Thoracic aorta (tissue), 2 donors: ENCODE results near the gene EIF4G3. TPM values are rescaled to one million over a fixed set of nuclear protein-coding genes. Genes with fewer than 3 reads are reported as not detected.
"Not testable (repeated sequence)": the region's sequence is repeated elsewhere in the genome, so short reads cannot be mapped to it uniquely, and the experiment has no call there.

Experiments
- ATAC-seq: fragments of 150-250 bp; one replicate; pipeline ENCODE4 v1.8.0; 2017; ENCODE audit warnings: low read depth; ENCODE audit not compliant: insufficient number of reproducible peaks, low FRiP score
- DNase-seq: peaks from one replicate; pipeline ENCODE4 v3.0.0-alpha.2; 2020; ENCODE audit warnings: low spot score
- H3K27ac ChIP-seq, 2 donors: fragments of 200-600 bp; sonication (generic); 1 replicate in 1 of 2; 2 replicates in 1 of 2; pipeline ENCODE4 v1.5.1; 2016; ENCODE audit warnings: mild to moderate bottlenecking in 2 of 2, moderate library complexity in 2 of 2
- H3K27me3 ChIP-seq: fragments of 200-600 bp; sonication (generic); replicated peaks from 2 replicates; pipeline ENCODE4 v1.6.0; 2016; ENCODE audit warnings: mild to moderate bottlenecking; ENCODE audit not compliant: insufficient read depth
- H3K36me3 ChIP-seq: fragments of 200-600 bp; sonication (generic); one replicate; pipeline ENCODE4 v1.5.1; 2016
- H3K4me1 ChIP-seq, 2 donors: fragments of 200-600 bp; sonication (generic); 1 replicate in 1 of 2; 2 replicates in 1 of 2; pipeline versions ENCODE4 v1.5.1 to v1.6.0; 2016; ENCODE audit warnings: low read depth in 2 of 2, mild to moderate bottlenecking in 1 of 2; ENCODE audit not compliant: control insufficient read depth in 1 of 2
- H3K4me3 ChIP-seq: fragments of 200-600 bp; sonication (generic); 2 replicates; pipeline ENCODE4 v1.5.1; 2016; ENCODE audit warnings: mild to moderate bottlenecking
- H3K9me3 ChIP-seq: fragments of 200-600 bp; sonication (generic); 2 replicates; pipeline ENCODE4 v1.5.1; 2016
- total RNA-seq, 2 donors: library from RNA; depleted of rRNA; stranded (reverse); fragments of >200 nt; gene quantifications; one replicate each; pipeline versions ENCODE4 v1.1.0 to v1.2.3, GENCODE V29; 2016
- TF ChIP-seq, protein P1 (sequence below): fragments of 200-600 bp; sonication (generic); IDR thresholded peaks from one replicate; pipeline ENCODE4 v1.5.1; 2019; ENCODE audit warnings: antibody characterized with exemption

Gene EIF4G3
- total RNA-seq, 2 donors from 2014 or later, result 43.1 to 54.0 TPM

DNA sequence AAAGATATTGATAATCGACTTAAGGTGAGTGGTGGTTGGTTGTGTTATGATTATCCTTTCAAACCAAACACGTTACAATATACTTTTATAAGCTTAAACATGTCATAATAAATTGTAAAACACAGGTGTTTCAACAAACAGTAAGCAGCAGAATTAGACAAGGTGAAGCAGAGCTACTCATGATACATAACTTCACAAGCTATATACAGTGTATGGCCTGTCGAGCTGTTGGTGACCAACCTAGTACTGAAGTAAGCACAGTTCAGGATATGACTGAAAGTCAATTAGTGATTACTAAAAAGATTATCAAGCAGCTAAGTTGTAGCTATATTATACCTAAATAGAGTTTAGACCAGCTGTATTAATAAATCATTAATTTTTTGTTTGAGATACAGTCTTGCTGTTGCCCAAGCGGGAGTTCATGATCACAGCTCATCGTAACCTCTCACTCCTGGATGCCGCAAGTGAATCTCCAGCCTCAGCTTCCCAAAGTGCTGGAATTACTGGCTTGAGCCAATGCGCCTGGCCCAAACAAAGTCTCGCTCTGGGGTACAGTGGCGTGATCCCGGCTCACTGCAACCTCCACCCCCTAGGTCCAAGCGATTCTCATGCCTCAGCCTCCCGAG lies 148.1 kb downstream of the EIF4G3 start:
- no peaks in the 10 kb centered on the region for H3K27me3 ChIP-seq
- DNase-seq (no peak), ATAC-seq (no peak)

DNA sequence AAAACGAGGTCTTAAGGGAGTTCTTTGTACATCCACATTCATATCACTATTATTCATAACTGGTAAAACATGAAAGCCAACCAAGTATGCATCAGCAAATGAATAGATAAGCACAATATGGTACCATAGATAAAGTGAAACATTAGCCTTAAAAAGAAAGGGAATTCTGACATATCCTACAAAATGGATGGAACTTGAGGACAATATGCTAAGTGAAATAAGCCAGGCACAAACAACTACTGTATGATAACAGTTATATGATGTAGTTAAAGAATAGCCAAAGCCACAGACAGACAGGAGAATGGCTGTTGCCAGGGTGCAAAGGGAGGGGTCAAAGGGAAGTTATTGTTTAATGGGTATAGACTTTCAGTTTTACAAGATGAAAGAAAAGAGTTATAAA lies 148.9 kb downstream of the EIF4G3 start:
- Histone ChIP-seq H3K27ac (no peak overlapping the region), H3K27me3 (no peaks in the 10 kb centered on the region), H3K4me1 (peaks cover 0 to 20% of the 10 kb centered on the region in 2 donors), H3K36me3 (no peaks in the 10 kb centered on the region), H3K4me3 (no peak overlapping the region), H3K9me3 (no peaks in the 10 kb centered on the region)
- TF ChIP-seq, protein P1, sequence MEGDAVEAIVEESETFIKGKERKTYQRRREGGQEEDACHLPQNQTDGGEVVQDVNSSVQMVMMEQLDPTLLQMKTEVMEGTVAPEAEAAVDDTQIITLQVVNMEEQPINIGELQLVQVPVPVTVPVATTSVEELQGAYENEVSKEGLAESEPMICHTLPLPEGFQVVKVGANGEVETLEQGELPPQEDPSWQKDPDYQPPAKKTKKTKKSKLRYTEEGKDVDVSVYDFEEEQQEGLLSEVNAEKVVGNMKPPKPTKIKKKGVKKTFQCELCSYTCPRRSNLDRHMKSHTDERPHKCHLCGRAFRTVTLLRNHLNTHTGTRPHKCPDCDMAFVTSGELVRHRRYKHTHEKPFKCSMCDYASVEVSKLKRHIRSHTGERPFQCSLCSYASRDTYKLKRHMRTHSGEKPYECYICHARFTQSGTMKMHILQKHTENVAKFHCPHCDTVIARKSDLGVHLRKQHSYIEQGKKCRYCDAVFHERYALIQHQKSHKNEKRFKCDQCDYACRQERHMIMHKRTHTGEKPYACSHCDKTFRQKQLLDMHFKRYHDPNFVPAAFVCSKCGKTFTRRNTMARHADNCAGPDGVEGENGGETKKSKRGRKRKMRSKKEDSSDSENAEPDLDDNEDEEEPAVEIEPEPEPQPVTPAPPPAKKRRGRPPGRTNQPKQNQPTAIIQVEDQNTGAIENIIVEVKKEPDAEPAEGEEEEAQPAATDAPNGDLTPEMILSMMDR, result no peak
- no peak for DNase-seq
- no peak for ATAC-seq

More for the DNA sequence above, 148.1 kb downstream of the EIF4G3 start:
- Histone ChIP-seq H3K9me3 (no peaks in the 10 kb centered on the region), H3K4me1 (peaks cover 4 to 21% of the 10 kb centered on the region in 2 donors), H3K27ac (no peak overlapping the region), H3K4me3 (no peak overlapping the region), H3K36me3 (no peaks in the 10 kb centered on the region)
- TF ChIP-seq, protein P1, result no peak

DNA sequence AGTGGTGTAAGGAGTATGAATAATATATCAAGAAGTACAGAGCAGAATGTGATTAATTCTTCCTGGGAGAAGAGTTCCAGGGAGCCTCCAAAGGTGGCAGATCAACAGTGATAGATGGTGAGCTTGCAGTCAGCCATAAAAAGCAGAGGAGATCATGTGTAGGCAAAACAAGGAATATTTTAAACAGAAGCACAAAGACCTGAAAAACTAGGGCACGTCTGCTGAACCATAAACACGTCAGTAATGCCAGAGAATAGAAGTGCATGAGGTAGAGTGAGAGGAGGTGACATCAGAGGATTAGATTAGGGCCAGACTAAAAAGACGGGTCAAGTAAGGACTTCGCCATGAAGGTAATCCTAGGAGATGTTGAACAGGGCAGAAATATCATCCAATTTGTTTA lies 151.8 kb downstream of the EIF4G3 start:
- TF ChIP-seq, protein P1, result no peak
- ATAC-seq, result no peak
- H3K27ac ChIP-seq, result no peak overlapping the region
- H3K36me3 ChIP-seq, result no peaks in the 10 kb centered on the region
- H3K4me3 ChIP-seq, result no peak overlapping the region
- peaks cover 11 to 19% of the 10 kb centered on the region in 2 donors for H3K4me1 ChIP-seq
- no peaks in the 10 kb centered on the region for H3K27me3 ChIP-seq
- no peak for DNase-seq
- no peaks in the 10 kb centered on the region for H3K9me3 ChIP-seq

DNA sequence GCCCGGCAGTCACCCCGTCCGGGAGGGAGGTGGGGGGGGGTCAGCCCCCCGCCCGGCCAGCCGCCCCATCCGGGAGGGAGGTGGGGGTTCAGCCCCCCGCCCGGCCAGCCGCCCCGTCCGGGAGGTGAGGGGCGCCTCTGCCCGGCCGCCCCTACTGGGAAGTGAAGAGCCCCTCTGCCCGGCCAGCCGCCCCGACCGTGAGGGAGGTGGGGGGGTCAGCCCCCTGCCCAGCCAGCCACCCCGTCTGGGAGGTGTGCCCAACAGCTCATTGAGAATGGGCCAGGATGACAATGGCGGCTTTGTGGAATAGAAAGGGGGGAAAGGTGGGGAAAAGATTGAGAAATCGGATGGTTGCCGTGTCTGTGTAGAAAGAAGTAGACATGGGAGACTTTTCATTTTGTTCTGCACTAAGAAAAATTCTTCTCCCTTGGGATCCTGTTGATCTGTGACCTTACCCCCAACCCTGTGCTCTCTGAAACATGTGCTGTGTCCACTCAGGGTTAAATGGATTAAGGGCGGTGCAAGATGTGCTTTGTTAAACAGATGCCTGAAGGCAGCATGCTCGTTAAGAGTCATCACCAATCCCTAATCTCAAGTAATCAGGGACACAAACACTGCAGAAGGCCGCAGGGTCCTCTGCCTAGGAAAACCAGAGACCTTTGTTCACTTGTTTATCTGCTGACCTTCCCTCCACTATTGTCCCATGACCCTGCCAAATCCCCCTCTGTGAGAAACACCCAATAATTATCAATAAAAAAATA lies 152.4 kb downstream of the EIF4G3 start:
- not testable (repeated sequence) for H3K4me3 ChIP-seq, H3K27ac ChIP-seq, H3K36me3 ChIP-seq, ATAC-seq, H3K27me3 ChIP-seq, DNase-seq, H3K9me3 ChIP-seq
- peaks cover 11 to 19% of the 10 kb centered on the region in 2 donors for H3K4me1 ChIP-seq

DNA sequence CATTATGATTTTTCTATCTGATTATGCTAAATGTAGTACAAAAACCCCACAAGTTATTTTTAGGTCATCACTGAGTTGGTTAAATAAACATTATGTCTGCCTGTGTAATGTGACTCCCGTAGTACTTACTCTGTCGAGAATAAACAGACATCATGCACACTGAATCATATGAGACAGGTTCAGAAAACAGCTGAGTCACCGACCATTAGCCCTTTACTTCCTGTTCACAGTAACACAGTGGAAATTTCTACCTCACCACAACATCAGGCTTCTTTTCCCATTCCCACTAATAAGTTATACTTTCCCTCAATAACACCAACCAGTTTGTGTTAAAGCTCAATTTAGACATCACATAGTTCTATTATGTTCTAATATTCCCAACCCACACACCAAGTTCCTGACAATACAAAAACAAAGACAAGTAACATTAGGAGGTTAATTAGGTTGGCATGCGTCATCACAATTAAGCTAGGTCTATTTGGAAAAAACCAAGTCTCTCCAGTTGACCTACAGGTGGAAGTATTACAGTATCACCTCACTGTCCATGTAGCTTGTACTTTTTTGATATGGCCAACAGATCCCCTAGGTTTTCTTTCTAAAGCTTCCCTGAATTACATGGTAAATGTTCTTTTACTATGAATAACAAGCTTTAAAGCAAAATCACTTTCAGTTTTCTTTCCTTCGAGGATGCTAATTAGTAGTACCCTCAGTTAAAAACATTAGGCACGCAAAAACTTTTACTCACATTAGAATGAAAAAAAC lies 154.2 kb downstream of the EIF4G3 start:
- Histone ChIP-seq H3K36me3 (no peaks in the 10 kb centered on the region), H3K9me3 (no peaks in the 10 kb centered on the region), H3K4me1 (peaks cover 11 to 19% of the 10 kb centered on the region in 2 donors), H3K4me3 (peak overlapping the region; percentile 59), H3K27me3 (no peaks in the 10 kb centered on the region), H3K27ac (peak overlapping the region; percentile 80 to 92)
- TF ChIP-seq, protein P1, result no peak
- peak; percentile 36 for DNase-seq
- ATAC-seq, result peak; percentile 100
